ENCODE measurements around the gene TENM4.

- TF ChIP-seq CTCF (IDR thresholded peaks at IDR 0.05) (no peak), EZH2phosphoT487 (IDR thresholded peaks at IDR 0.05) (no peak)
These were observed 361.8 kb downstream of the TENM4 start for GRCh38 chr11:79078999-79079398.

Measured in neural progenitor cell (in vitro differentiated cells).